H4 (cell line): ENCODE data around the gene TMEM120B. TPM values are rescaled to one million over a fixed set of nuclear protein-coding genes. Genes with fewer than 3 reads are reported as not detected.

Experiments used
- DNase-seq: peaks from one replicate; pipeline ENCODE4 v3.0.0-alpha.2; 2015; ENCODE audit warnings: low spot score
- total RNA-seq: library from RNA; depleted of rRNA; stranded (reverse); fragments of >200 nt; shearing (Covaris generic); gene quantifications from 2 replicates; pipeline ENCODE4 v1.2.3, GENCODE V29; 2014

TMEM120B gene
- total RNA-seq, 1 experiment from 2014 or later: 5.0 TPM

DNA sequence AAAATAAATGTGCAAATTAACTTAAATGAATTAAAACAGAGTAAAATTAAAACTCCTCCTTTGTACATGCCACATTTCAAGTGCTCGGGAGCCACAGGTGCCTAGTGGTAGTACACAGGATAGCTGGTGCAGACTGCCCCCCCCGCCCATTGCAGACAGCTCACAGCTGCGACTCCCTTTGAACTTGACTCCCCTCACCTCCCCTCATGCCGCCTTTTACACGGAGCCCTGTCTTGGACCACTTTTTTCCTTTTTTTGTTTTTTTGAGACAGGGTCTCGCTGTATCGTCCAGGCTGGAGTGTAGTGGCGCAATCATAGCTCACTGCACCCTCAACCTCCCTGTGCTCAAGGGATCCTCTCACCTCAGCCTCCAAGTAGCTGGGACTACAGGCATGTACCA is 102.7 kb downstream of the TMEM120B start:
- no peak for DNase-seq

DNA sequence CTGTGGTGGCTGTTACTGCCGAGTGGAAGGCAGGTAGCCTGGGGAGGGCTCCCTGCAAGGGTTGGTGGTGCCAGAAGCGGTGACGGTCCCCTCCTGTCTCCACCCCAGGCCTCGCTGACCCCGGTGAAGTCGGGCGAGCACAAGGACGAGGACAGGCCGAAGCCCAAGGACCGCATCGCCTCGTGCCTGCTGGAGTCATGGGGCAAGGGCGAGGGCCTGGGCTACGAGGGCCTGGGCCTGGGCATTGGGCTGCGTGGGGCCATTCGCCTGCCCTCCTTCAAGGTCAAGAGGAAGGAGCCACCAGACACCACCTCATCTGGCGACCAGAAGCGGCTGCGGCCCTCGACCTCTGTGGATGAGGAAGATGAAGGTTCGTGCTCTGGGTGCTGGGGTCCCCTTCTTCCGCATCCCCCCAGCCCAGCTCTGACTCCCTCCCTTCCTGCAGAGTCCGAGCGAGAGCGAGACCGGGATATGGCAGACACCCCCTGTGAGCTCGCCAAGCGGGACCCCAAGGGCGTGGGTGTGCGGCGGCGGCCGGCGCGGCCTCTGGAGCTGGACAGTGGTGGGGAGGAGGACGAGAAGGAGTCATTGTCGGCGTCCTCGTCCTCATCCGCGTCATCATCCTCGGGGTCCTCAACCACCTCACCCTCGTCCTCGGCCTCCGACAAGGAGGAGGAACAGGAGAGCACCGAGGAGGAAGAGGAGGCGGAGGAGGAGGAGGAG is 104.5 kb downstream of the TMEM120B start:
- DNase-seq: no peak

DNA sequence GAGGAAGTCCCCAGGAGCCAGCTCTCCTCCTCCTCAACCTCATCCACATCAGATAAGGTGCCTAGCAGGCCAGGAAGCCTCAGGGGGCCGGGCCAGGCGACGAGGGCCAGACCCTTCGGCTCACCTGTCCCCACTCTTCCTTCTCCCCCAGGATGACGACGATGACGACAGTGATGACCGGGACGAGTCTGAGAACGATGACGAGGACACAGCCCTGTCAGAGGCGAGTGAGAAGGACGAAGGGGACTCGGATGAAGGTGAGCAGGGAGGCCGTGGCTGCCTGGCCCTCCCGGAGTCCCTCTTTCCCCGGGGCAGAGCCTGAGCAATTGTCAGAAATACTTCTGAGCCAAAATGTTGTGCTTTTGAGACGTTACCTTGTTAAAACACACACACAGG is 105.1 kb downstream of the TMEM120B start:
- no peak for DNase-seq

DNA sequence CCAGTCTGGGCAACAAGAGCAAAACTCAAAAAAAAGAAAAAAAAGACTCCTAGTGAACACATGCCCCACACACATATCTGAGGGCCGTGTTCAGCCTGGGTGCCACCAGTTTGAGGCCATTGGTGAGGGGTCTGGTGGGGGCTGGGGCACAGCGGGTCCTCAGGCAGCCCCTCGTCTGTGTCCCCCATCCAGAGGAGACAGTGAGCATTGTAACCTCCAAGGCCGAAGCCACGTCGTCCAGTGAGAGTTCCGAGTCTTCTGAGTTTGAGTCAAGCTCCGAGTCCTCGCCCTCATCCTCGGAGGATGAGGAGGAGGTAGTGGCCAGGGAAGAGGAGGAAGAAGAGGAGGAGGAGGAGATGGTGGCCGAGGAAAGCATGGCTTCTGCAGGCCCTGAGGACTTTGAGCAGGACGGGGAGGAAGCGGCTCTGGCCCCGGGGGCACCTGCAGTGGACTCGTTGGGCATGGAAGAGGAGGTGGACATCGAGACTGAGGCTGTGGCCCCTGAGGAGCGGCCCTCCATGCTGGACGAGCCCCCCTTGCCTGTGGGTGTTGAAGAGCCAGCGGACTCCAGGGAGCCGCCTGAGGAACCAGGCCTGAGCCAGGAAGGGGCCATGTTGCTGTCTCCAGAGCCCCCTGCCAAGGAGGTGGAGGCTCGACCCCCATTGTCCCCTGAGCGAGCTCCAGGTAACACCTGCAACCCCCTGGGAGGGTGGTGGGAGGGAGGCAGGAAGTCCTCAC is 106.8 kb downstream of the TMEM120B start:
- no peak for DNase-seq

DNA sequence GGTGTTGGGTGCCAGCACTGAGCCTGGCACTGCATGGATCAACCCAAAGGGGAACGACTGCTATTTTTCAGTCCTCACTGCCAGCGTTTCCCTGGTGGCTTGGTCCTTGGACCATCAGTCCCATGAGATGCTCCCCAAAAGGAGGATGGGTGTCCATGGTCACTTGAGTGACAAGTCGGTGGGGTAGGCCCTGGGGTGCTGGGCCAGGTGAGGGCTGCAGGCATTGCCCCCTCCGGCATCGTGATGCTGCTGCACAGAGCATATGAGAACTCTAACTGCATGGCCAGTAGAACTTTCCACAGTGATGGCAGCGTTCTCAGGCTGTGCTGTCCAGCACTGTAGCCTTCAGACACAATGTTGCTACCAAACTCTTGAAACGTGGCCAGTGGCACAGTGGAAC is 107.5 kb downstream of the TMEM120B start:
- no peak for DNase-seq

DNA sequence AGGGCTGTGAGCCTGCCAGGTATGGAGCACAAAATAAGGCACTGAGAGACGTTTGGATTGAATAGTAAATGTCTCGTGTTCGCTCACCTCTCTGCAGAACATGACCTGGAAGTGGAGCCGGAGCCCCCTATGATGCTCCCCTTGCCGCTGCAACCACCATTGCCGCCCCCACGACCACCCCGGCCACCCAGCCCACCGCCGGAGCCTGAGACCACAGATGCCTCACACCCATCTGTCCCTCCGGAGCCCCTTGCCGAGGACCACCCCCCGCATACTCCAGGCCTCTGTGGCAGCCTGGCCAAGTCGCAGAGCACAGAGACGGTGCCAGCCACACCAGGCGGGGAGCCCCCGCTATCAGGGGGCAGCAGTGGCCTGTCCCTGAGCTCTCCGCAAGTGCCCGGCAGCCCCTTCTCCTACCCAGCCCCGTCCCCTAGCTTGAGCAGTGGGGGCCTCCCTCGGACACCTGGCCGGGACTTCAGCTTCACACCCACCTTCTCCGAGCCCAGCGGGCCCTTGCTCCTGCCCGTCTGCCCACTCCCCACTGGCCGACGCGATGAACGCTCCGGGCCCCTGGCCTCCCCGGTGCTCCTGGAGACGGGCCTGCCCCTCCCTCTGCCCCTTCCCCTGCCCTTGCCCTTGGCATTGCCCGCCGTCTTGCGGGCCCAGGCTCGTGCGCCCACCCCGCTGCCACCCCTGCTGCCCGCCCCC is 110.0 kb downstream of the TMEM120B start:
- DNase-seq: no peak

DNA sequence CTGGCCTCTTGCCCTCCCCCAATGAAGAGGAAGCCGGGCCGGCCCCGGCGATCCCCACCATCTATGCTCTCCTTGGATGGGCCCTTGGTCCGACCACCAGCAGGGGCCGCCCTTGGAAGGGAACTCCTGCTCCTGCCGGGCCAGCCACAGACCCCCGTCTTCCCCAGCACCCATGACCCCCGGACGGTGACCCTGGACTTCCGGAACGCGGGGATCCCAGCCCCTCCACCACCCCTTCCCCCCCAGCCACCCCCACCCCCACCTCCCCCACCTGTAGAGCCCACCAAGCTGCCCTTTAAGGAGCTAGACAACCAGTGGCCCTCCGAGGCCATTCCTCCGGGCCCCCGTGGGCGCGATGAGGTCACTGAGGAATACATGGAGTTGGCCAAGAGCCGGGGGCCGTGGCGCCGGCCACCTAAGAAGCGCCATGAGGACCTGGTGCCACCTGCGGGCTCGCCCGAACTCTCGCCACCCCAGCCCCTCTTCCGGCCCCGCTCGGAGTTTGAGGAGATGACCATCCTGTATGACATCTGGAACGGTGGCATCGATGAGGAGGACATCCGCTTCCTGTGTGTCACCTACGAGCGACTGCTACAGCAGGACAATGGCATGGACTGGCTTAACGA is 110.7 kb downstream of the TMEM120B start:
- DNase-seq: no peak

DNA sequence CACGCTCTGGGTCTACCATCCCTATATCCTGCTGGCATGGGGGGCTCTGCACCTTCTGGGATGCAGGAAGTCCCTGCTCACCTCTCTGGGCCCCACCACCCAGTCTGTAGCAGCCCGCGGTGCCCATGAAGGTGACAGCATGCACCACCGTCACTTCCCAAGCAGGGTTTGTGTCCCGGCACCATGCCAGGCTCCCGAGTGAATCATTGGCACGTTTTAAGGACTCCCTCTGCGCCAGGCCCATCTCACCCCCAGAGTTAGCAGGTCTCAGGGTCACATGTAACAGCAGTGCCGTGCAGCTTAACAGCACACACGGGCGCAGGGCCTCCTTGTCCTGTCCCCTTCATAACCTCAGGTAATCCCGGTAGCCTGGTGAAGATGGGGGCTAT is 111.2 kb downstream of the TMEM120B start:
- no peak for DNase-seq

DNA sequence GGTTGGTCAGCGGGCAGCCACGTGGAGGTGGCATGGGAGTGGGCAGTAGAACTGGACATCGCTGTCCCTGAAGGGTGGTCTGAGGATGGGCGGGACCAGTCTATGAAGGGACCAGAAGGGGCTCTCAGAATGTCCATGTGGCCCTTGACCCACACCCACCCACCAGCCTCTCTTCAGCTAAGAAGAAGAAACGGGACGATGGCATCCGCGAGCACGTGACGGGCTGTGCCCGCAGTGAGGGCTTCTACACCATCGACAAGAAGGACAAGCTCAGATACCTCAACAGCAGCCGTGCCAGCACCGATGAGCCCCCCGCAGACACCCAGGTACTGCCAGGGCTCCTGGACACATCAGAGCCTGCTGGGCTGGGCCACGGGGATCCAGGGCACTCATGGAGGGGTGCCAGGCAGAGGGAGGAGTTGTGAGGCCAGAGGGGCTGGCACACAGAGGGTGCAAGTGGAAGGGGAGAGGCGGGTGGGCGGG is 112.5 kb downstream of the TMEM120B start:
- DNase-seq: no peak

DNA sequence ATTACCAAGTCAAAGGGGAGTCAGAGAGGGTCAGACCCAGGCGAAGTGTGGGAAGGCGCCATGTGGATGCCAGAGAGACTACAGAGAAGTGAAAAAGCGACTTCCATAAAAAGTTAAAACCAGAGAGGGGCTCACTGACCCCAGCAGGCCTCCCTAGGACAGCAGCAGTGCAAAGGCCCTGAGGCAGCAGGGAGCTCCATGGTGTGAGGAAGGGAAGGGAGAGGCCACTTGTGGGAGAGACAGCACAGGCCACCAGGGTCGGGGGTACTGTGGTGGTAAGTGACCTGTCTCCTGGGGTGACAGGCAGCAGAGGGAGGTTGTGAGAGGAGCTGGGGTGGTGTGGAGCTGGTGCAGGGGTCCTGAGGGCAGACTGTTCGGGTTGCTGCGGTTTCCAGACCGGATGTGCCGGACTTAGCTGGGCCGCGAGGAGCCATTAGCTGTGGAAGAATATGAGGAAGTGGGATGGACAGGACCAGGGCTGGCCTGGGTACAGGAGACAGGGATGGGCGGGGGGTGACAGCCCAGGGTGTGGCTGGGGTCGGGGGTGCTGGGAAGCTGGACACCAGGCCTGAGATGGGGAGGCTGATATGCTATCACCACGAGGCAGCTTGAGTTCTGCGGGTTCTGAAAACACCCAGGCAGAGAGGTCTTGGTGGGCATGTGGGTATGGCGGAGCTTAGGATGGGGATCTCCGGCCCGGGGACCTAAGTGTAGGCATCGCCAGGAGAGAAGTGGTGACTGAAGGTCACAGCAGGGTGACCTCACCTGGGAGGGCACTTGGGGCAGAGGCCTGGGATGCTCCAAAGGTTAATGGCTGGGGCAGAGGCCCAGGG is 114.0 kb downstream of the TMEM120B start:
- no peak for DNase-seq

DNA sequence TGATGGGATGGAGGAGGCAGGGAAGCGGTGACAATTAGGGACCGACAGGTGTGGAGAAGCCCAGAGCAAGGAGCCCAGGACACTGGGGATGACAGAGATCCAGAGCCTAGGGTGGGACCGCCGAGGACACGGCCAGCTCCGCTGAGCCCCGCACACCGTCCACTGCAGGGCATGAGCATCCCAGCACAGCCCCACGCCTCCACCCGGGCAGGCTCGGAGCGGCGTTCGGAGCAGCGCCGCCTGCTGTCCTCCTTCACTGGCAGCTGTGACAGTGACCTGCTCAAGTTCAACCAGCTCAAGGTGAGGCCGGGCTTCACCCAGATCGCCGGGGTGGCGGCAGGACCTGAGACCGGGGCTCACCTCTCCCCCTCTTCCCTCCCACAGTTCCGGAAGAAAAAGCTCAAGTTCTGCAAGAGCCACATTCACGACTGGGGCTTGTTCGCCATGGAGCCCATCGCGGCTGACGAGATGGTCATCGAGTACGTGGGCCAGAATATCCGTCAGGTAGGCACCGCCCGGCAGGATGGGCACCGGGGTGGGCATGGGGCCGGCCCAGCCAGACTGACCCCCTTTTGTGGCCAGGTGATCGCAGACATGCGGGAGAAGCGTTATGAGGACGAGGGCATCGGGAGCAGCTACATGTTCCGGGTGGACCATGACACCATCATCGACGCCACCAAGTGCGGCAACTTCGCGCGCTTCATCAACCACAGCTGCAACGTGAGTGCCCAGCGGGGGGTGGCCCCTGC is 115.0 kb downstream of the TMEM120B start:
- DNase-seq: no peak

DNA sequence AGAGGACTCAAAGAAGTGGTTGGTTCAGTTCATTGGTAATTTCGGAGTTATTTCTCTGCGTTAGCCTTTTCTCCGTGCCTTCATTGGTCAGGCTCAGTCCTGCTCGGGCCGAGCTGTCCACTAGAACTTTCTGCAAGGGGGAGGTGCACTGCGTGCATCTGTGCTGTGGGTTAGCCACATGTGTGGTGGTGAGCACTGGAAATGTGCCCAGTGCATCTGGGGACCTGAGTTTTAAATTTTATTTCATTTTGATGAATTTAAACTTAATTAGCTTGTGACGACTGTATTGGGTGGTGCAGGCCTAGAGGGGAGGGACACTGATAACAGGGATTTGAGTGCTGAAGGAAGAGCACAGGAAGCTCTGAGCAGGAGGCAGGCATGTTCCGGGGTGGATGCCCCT is 115.8 kb downstream of the TMEM120B start:
- no peak for DNase-seq

DNA sequence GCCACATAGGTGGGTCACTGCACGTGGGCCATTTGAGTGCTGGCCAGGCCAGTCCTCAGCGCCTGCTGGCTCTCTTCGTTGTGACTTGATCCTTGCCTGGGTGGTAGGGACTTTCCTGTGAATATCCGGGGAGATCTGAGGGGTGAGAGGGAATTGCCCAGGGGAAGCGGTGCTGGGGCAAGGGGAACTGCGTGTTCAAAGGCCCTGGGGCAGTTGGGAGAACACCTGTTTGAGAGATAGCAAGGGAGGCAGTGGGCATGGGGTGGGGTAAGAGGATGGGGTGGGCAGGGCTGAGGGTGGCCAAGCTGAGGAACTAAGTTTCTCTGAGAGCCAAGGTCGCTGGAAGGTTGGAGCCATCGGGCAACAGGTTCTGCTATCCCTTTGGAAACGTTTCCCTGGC is 116.3 kb downstream of the TMEM120B start:
- DNase-seq: no peak

DNA sequence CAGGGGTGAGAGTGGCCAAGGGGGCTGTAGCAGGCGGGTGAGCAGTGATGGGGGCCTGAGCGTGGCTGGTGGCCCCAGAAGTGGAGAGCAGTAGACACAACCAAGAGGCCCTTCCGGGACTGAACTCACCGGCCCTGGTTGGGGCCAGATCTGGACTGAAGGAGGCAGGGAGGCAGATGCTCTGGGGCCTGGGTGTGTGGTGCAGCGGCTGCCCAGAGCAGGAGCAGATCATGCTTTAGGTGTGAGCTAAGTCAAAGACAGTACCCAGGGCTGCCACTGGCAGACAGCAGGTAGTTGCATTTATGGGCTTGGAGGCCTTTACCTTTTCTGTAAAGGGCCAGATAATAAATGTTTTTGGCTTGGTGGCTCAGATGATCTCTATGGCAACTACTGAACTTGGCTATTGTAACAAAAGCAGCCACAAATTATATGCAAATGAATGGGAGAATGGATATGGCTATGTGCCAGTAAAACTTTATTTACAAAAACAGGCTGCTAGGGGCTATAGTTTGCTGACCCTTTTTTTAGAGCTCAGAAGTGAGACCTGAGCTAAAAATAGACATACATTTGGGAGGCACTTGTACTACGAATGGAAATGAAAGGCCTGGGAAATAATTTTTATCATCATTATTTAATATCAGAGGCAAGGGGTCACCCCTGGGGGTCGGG is 116.8 kb downstream of the TMEM120B start:
- DNase-seq: no peak

DNA sequence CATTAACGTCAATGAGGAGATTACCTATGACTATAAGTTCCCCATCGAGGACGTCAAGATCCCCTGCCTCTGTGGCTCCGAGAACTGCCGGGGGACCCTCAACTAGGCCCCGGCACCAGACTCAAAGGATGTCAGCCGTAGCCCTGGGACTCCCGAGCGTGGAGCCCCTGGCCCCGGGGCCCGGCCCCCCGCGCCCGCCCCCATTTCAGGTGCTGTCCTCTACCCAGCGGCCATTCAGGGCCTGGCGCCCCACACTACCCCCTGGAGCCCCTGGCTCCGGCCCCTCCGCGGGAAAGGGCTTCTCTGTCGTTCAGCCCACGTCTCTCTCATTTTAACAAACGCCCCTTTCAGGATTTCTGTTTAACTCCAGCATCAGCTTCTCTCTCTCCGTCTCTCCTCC is 117.6 kb downstream of the TMEM120B start:
- no peak for DNase-seq

DNA sequence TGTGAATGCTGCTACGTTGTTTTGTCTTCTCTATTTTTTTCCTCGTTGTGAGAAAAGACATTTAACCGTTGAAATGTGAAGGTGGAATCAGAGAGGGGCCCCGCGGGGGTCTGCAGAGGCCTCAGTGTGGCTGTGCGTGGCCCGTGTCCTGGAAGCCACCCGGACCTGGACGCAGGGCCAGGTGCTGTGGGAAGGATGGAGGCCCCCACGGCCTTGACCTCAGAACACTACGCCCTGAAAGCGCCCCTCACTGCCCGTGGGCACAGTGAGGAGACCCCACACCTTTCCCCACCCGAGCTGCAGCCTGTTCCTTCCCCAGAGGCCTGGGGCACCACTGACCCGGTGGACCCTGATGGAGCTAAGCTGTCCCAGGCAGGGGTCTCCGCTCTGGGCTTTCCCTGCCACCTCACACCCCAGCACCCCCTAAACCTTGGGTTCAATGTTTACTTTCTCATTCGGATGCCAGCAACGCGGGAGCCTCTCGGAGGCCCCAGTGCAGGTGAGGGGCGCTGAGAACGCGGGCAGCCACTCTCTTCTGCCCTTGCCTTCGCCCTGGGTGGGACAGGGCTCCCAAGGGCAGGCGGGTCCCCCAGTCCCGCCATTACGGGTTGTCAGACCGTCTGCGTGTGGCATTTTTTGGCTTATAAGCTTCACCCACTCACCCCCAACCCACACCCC is 118.2 kb downstream of the TMEM120B start:
- no peak for DNase-seq
